Skeletal muscle cell (primary cell): ENCODE measurements around the gene SC5D.

Experiments used
- DNase-seq: peaks from one replicate; pipeline ENCODE4 v3.0.0-alpha.2; 2010; ENCODE audit warnings: low read depth
- H3K4me3 ChIP-seq: 2 replicates; pipeline ENCODE4 v1.5.1; 2011; ENCODE audit warnings: low read depth, mild to moderate bottlenecking, control low read depth, low read length, moderate library complexity

The SC5D gene

GRCh38 chr11:121292495-121293287 lies at the start of gene SC5D:
SC5D (plus strand) TSS chr11:121292771; CDS start chr11:121303376, 10,605 bp downstream.
- peak within 1 kb of the TSS; percentile 88 for H3K4me3 ChIP-seq

GRCh38 chr11:121244884-121245283 lies 47.7 kb upstream of the SC5D start:
- no peak for DNase-seq

More at GRCh38 chr11:121292495-121293287, at the start of gene SC5D:
- peak; percentile 83 for DNase-seq

GRCh38 chr11:121246021-121246768 lies 46.4 kb upstream of the SC5D start:
- DNase-seq = no peak
- no peak overlapping the region for H3K4me3 ChIP-seq

More at GRCh38 chr11:121244884-121245283, 47.7 kb upstream of the SC5D start:
- H3K4me3 ChIP-seq = no peak overlapping the region

GRCh38 chr11:121246769-121247035 lies 45.9 kb upstream of the SC5D start:
- DNase-seq = no peak
- no peak overlapping the region for H3K4me3 ChIP-seq

GRCh38 chr11:121248496-121248895 lies 44.1 kb upstream of the SC5D start:
- DNase-seq = no peak
- no peak overlapping the region for H3K4me3 ChIP-seq

GRCh38 chr11:121249039-121249663 lies 43.4 kb upstream of the SC5D start:
- DNase-seq = no peak
- no peak overlapping the region for H3K4me3 ChIP-seq

GRCh38 chr11:121250843-121251242 lies 41.7 kb upstream of the SC5D start:
- no peak overlapping the region for H3K4me3 ChIP-seq
- no peak for DNase-seq

- DNase-seq = no peak
Observed at GRCh38 chr11:121253951-121254350, 38.6 kb upstream of the SC5D start.

GRCh38 chr11:121254756-121255155 lies 37.8 kb upstream of the SC5D start:
- DNase-seq = no peak
- H3K4me3 ChIP-seq = no peak overlapping the region

More at GRCh38 chr11:121253951-121254350, 38.6 kb upstream of the SC5D start:
- no peak overlapping the region for H3K4me3 ChIP-seq

- no peak for DNase-seq
- H3K4me3 ChIP-seq = no peak overlapping the region
Observed at GRCh38 chr11:121255473-121256125, 37.0 kb upstream of the SC5D start.

GRCh38 chr11:121257289-121257688 lies 35.3 kb upstream of the SC5D start:
- DNase-seq = no peak
- H3K4me3 ChIP-seq = no peak overlapping the region

- H3K4me3 ChIP-seq = no peak overlapping the region
- DNase-seq = no peak
Observed at GRCh38 chr11:121257976-121258375, 34.6 kb upstream of the SC5D start.

- H3K4me3 ChIP-seq = no peak overlapping the region
- no peak for DNase-seq
Observed at GRCh38 chr11:121265586-121265985, 27.0 kb upstream of the SC5D start.

- no peak for DNase-seq
- H3K4me3 ChIP-seq = no peak overlapping the region
Observed at GRCh38 chr11:121268581-121268980, 24.0 kb upstream of the SC5D start.

GRCh38 chr11:121270001-121270678 lies 22.4 kb upstream of the SC5D start:
- DNase-seq = no peak
- H3K4me3 ChIP-seq = no peak overlapping the region

- DNase-seq = no peak
- no peak overlapping the region for H3K4me3 ChIP-seq
Observed at GRCh38 chr11:121274332-121274991, 18.1 kb upstream of the SC5D start.

- no peak for DNase-seq
Observed at GRCh38 chr11:121281698-121282097, 10.9 kb upstream of the SC5D start.

GRCh38 chr11:121282386-121282785 lies 10.2 kb upstream of the SC5D start:
- DNase-seq = no peak
- no peak overlapping the region for H3K4me3 ChIP-seq

More at GRCh38 chr11:121281698-121282097, 10.9 kb upstream of the SC5D start:
- no peak overlapping the region for H3K4me3 ChIP-seq
